ENCODE results near the gene MASP2. TPM values are rescaled to one million over a fixed set of nuclear protein-coding genes. Genes with fewer than 3 reads are reported as not detected.
"Not testable (repeated sequence)": the region's sequence is repeated elsewhere in the genome, so short reads cannot be mapped to it uniquely, and the experiment has no call there.

Gene MASP2
- total RNA-seq, 1 donor from 2014 or later, result under 0.01 TPM

DNA sequence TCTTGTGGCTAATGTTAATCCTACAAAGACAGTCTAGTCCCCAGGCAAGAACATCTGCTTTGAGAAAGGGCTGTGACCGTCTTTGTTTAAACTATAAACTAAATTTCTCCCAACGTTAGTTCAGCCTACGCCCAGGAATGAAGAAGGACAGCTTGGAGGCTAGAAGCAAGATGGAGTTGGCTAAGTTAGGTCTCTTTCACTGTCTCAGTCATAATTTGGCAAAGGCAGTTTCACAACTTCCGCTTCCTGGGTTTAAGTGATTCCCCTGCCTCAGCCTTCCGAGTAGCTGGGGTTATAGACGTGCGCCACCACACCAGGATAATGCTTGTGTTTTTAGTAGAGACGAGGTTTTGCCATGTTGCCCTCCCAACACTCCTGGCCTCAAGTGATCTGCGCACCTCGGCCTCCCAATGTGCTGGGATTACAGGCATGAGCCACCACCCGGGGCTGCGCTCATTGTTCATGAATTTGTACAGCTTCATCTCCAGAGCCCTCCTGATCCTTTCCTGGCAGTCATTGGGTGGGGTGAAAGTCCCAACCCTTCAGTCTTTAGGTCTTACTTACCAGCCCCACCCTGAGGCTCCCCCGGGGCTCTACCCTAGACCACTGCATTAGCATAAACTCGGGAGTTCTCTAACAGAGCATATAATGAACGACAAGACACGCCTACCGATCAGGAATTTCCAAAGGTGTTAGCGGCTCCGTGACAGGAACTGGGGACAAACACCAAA lies 4.9 kb upstream of the MASP2 start:
- peaks cover 11 to 14% (median 13%) of the 10 kb centered on the region in 3 donors for H3K36me3 ChIP-seq (ENCODE audit: control insufficient read depth in 3 of 3, insufficient read depth in 3 of 3, low read length in 3 of 3)
- H3K27ac ChIP-seq (ENCODE audit: low read depth, low read length), result no peak overlapping the region
- peaks cover 0 to 7% (median 5%) of the 10 kb centered on the region in 3 donors for H3K4me1 ChIP-seq (ENCODE audit: control insufficient read depth in 3 of 3, insufficient read depth in 3 of 3, low read length in 3 of 3)
- no peaks in the 10 kb centered on the region for H3K9me3 ChIP-seq (ENCODE audit: control insufficient read depth in 3 of 3, low read length in 3 of 3)
- H3K9ac ChIP-seq (ENCODE audit: low read depth in 1 of 3, low read length in 3 of 3), result no peak overlapping the region
- H3K27me3 ChIP-seq (ENCODE audit: control insufficient read depth in 3 of 3, insufficient read depth in 3 of 3, low read length in 3 of 3), result peaks cover 0 to 3% (median 0%) of the 10 kb centered on the region in 3 donors
- no peak overlapping the region for H3K4me3 ChIP-seq (ENCODE audit: low read length in 3 of 3)

DNA sequence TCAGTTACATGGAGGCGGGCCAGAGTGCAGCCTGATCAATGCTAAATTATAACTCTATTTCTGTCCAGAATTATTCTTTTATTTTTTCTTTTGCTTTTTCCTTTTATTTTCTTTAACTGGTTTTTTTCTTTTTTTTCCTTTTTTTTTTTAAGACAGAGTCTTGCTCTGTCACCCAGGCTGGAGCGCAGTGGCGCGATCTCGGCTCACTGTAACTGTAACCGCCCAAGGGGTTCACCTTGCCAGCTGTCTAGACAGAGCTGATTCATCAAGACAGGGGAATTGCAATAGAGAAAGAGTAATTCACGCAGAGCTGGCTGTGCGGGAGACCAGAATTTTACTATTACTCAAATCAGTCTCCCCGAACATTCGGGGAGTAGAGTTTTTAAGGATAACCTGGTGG lies 4.1 kb upstream of the MASP2 start:
- H3K9me3 ChIP-seq (ENCODE audit: control insufficient read depth in 3 of 3, low read length in 3 of 3); H3K27ac ChIP-seq (ENCODE audit: low read depth, low read length); H3K27me3 ChIP-seq (ENCODE audit: control insufficient read depth in 3 of 3, insufficient read depth in 3 of 3, low read length in 3 of 3); H3K4me3 ChIP-seq (ENCODE audit: low read length in 3 of 3); H3K9ac ChIP-seq (ENCODE audit: low read depth in 1 of 3, low read length in 3 of 3); H3K4me1 ChIP-seq (ENCODE audit: control insufficient read depth in 3 of 3, insufficient read depth in 3 of 3, low read length in 3 of 3): not testable (repeated sequence)
- H3K36me3 ChIP-seq (ENCODE audit: control insufficient read depth in 3 of 3, insufficient read depth in 3 of 3, low read length in 3 of 3), result peaks cover 3 to 11% (median 5%) of the 10 kb centered on the region in 3 donors

DNA sequence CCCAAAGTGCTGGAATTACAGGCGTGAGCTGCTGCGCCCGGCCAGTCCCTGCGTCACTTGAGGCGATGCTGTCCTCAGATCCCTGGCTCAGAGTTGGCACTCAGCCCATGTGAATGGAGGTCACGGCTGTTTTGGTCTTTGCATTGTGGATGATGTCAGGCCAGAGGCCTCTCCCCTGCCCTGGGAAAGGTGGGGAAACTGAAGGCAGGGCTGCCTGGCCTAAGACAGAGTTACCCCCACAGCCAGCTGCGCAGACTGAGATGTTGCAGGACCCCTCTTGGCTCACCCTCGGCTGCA lies 821 bp downstream of the MASP2 start:
- no peak overlapping the region for H3K27ac ChIP-seq (ENCODE audit: low read depth, low read length)
- H3K4me1 ChIP-seq (ENCODE audit: control insufficient read depth in 3 of 3, insufficient read depth in 3 of 3, low read length in 3 of 3), result peaks cover 0 to 2% (median 0%) of the 10 kb centered on the region in 3 donors
- H3K36me3 ChIP-seq (ENCODE audit: control insufficient read depth in 3 of 3, insufficient read depth in 3 of 3, low read length in 3 of 3), result no peaks in the 10 kb centered on the region
- H3K9ac ChIP-seq (ENCODE audit: low read depth in 1 of 3, low read length in 3 of 3), result no peak overlapping the region
- H3K27me3 ChIP-seq (ENCODE audit: control insufficient read depth in 3 of 3, insufficient read depth in 3 of 3, low read length in 3 of 3), result no peaks in the 10 kb centered on the region
- no peak overlapping the region for H3K4me3 ChIP-seq (ENCODE audit: low read length in 3 of 3)
- H3K9me3 ChIP-seq (ENCODE audit: control insufficient read depth in 3 of 3, low read length in 3 of 3), result no peaks in the 10 kb centered on the region

DNA sequence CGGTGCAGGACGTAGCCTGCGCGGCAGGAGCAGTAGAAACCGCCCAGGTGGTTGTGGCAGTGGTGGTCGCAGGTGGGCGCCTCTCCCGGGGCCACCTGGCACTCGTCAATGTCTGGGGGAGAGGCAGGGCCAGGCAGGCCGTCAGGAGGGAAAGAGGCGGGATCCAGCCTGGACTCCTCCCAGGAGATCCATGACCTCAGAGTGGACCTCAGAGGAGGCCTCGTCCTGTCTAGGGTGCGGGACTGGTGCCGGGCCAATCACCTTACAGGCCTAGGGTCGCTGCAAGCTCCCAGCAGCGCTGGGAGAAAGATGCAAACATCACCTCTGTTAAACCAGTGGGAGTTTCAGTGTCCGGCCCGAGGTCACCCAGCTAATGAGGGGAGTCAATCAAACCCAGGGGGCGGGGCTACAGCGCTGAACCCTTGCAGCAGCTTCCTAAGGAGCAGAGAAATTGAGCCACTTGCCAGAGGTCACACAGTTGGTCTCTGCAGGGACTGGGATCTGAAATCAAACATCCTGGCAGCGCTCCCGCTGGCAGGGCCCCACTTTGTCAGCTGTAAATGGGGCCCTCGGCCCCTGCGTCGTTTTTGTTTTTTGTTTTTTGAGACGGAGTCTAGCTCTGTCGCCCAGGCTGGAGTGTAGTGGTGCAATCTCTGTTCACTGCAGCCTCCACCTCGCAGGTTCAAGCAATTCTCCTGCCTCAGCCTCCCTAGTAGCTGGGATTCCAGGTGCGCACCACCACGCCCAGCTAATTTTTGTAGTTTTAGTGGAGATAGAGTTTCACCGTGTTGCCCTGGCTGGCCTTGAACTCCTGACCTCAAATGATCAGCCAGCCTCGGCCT lies 1.4 kb downstream of the MASP2 start:
- H3K27ac ChIP-seq (ENCODE audit: low read depth, low read length), result no peak overlapping the region
- H3K4me1 ChIP-seq (ENCODE audit: control insufficient read depth in 3 of 3, insufficient read depth in 3 of 3, low read length in 3 of 3), result peaks cover 0 to 2% (median 0%) of the 10 kb centered on the region in 3 donors
- H3K9me3 ChIP-seq (ENCODE audit: control insufficient read depth in 3 of 3, low read length in 3 of 3), result no peaks in the 10 kb centered on the region

DNA sequence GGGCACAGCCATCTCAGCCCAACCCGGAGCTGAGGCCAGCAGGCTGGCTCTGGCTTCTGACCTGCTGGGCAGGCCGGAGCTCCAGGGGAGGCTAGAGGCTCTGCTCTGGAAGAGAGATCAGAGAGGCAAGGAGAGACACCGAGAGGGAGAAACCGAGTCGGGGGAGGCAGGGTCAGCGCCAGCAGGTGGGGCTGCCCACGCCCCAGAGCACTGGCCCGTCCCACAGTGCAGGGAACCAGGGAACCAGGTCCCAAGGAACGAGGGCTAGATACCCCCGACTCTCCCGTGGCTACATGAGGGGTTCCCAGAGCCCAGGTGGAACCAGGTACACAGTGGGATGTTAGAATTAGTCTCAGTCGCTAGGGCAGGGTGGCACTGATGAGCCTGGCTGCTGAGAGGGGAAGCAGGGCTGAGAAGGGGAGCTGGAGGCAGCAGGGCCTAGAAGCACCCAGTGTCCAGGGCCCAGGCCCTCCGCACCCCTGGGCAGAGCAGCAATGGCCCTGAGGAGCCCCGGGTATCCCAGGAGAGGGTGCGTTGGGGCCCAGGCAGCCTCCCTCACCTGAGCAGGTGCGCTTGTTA lies 2.1 kb downstream of the MASP2 start:
- no peaks in the 10 kb centered on the region for H3K36me3 ChIP-seq (ENCODE audit: control insufficient read depth in 3 of 3, insufficient read depth in 3 of 3, low read length in 3 of 3)
- no peak overlapping the region for H3K27ac ChIP-seq (ENCODE audit: low read depth, low read length)
- H3K4me3 ChIP-seq (ENCODE audit: low read length in 3 of 3), result no peak overlapping the region
- H3K27me3 ChIP-seq (ENCODE audit: control insufficient read depth in 3 of 3, insufficient read depth in 3 of 3, low read length in 3 of 3), result no peaks in the 10 kb centered on the region
- H3K4me1 ChIP-seq (ENCODE audit: control insufficient read depth in 3 of 3, insufficient read depth in 3 of 3, low read length in 3 of 3), result peaks cover 0 to 2% (median 0%) of the 10 kb centered on the region in 3 donors
- no peak overlapping the region for H3K9ac ChIP-seq (ENCODE audit: low read depth in 1 of 3, low read length in 3 of 3)
- H3K9me3 ChIP-seq (ENCODE audit: control insufficient read depth in 3 of 3, low read length in 3 of 3), result no peaks in the 10 kb centered on the region

More for the DNA sequence above, 1.4 kb downstream of the MASP2 start:
- no peak overlapping the region for H3K9ac ChIP-seq (ENCODE audit: low read depth in 1 of 3, low read length in 3 of 3)
- H3K4me3 ChIP-seq (ENCODE audit: low read length in 3 of 3), result no peak overlapping the region
- no peaks in the 10 kb centered on the region for H3K36me3 ChIP-seq (ENCODE audit: control insufficient read depth in 3 of 3, insufficient read depth in 3 of 3, low read length in 3 of 3)
- H3K27me3 ChIP-seq (ENCODE audit: control insufficient read depth in 3 of 3, insufficient read depth in 3 of 3, low read length in 3 of 3), result no peaks in the 10 kb centered on the region

DNA sequence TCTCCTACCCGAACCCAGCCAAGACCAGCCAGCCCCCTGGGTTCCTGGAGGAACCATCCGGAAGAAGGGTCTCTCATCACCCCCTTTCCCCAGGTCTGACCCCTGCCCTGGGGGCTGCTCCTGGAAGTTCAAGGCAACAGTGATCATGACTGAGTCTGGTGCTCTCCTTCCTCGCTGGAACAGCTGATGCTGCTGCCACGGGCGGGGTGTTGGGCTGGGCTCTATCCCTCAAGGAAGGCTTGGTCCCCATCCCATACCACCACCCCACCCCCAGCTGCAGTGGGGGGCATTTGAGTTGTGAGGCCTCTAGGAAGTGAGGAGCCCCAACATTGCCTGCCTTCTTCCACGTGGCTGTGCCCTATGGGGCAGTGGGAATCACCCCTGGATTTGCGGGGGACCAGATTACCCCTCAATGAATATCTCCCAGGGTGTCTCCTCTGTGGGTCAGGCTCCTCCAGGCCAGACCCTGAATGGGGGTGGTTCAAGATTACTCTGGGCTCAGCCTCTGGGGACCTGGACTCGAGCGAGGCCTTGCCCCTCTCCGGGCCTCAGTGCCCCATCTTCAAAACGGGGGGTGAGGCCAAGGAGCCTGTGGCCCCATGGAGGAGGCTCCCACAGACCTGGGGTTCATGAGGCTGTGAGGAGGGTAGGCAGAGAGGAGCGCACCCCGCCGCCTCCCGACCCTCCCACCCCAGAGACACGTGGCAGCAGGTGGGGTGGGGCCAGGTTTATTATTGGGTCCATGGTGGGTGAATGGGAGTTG lies 2.8 kb downstream of the MASP2 start:
- Histone ChIP-seq H3K27ac (ENCODE audit: low read depth, low read length) (no peak overlapping the region), H3K36me3 (ENCODE audit: control insufficient read depth in 3 of 3, insufficient read depth in 3 of 3, low read length in 3 of 3) (no peaks in the 10 kb centered on the region), H3K9ac (ENCODE audit: low read depth in 1 of 3, low read length in 3 of 3) (no peak overlapping the region)

DNA sequence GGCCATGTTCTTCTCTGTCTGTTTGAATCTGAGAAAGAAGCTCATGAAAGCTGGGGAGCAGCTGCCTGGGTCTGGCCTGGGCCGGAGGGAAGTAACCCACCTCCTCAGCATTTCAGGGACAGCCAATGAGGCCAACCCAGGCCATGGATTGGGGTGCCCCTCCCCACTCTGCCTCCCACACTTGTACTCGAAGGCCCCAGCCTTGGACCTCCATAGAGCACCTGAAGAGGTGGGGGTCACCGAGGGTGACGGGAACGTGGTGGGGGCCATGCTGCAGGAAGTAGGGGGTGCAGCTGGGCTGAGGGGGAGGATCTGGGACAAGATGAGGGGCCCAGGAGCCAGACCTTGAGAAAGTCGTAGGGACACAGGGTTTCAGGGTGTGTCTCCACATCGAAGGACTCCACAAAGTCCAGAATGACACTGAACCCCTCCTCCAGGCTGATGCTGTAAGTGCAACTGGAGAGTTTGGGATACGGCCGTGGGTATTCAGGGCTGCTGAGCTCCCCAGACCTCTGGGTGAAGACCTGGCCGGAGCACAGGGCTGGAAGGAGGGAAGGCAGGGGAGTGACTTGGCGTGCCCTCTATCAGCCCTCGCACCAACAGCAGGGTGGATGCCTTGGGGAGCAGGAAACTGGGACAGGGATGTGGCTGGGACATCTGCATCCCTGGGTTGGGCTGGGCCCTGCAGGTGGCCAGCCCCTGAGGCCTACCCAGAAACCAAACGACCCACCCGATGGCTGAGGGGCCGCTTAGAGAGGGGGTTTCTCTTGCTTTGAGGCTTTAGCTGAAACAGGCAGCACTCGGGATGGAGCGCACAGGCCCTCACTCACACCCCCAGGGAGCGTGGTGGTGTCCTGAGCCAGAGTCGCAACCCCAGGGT lies 3.8 kb downstream of the MASP2 start:
- Histone ChIP-seq H3K4me1 (ENCODE audit: control insufficient read depth in 3 of 3, insufficient read depth in 3 of 3, low read length in 3 of 3) (peaks cover 5 to 8% (median 8%) of the 10 kb centered on the region in 3 donors), H3K9me3 (ENCODE audit: control insufficient read depth in 3 of 3, low read length in 3 of 3) (no peaks in the 10 kb centered on the region), H3K4me3 (ENCODE audit: low read length in 3 of 3) (no peak overlapping the region), H3K36me3 (ENCODE audit: control insufficient read depth in 3 of 3, insufficient read depth in 3 of 3, low read length in 3 of 3) (no peaks in the 10 kb centered on the region), H3K9ac (ENCODE audit: low read depth in 1 of 3, low read length in 3 of 3) (no peak overlapping the region), H3K27me3 (ENCODE audit: control insufficient read depth in 3 of 3, insufficient read depth in 3 of 3, low read length in 3 of 3) (peaks cover 0 to 3% (median 0%) of the 10 kb centered on the region in 3 donors), H3K27ac (ENCODE audit: low read depth, low read length) (no peak overlapping the region)

More for the DNA sequence above, 2.8 kb downstream of the MASP2 start:
- Histone ChIP-seq H3K27me3 (ENCODE audit: control insufficient read depth in 3 of 3, insufficient read depth in 3 of 3, low read length in 3 of 3) (no peaks in the 10 kb centered on the region), H3K9me3 (ENCODE audit: control insufficient read depth in 3 of 3, low read length in 3 of 3) (no peaks in the 10 kb centered on the region), H3K4me3 (ENCODE audit: low read length in 3 of 3) (no peak overlapping the region), H3K4me1 (ENCODE audit: control insufficient read depth in 3 of 3, insufficient read depth in 3 of 3, low read length in 3 of 3) (peaks cover 0 to 2% (median 0%) of the 10 kb centered on the region in 3 donors)

DNA sequence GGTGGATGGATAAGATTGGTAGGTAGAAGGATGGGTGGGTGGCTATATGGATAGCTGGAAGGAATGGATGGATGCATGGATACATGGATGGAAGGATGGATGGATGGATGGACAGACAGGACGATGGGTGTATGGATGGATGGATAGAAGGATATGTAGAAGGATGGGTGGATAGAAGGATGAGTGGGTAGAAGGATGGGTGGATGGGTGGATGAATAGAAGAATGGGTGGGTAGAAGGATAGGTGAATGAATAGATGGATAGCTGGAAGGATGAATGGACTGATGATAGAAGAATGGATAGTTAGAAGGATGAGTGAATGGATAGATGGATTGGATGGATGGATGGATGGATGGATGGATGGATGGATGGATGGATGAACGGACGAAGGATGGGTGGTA lies 5.0 kb downstream of the MASP2 start:
- no peaks in the 10 kb centered on the region for H3K9me3 ChIP-seq (ENCODE audit: control insufficient read depth in 3 of 3, low read length in 3 of 3)
- H3K4me1 ChIP-seq (ENCODE audit: control insufficient read depth in 3 of 3, insufficient read depth in 3 of 3, low read length in 3 of 3), result peaks cover 10 to 12% (median 11%) of the 10 kb centered on the region in 3 donors
- no peaks in the 10 kb centered on the region for H3K36me3 ChIP-seq (ENCODE audit: control insufficient read depth in 3 of 3, insufficient read depth in 3 of 3, low read length in 3 of 3)
- peaks cover 0 to 3% (median 0%) of the 10 kb centered on the region in 3 donors for H3K27me3 ChIP-seq (ENCODE audit: control insufficient read depth in 3 of 3, insufficient read depth in 3 of 3, low read length in 3 of 3)
- no peak overlapping the region for H3K4me3 ChIP-seq (ENCODE audit: low read length in 3 of 3)
- H3K27ac ChIP-seq (ENCODE audit: low read depth, low read length), result no peak overlapping the region
- no peak overlapping the region for H3K9ac ChIP-seq (ENCODE audit: low read depth in 1 of 3, low read length in 3 of 3)

DNA sequence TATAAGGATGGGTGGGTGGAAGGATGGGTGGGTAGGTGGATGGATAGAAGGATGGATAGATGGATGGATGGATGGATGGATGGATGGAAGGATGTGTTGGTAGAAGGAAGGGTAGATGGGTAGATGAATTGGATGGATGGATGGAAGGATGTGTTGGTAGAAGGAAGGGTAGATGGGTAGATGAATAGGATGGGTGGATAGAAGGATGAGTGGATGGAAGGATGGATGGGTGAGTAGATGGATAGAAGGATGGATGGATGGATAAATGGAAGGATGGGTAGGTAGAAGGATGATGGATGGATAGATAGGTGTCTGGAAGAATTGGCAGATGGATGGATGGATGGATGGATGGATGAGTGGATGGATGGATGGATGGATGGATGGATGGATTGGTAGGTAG lies 6.0 kb downstream of the MASP2 start:
- Histone ChIP-seq H3K4me1 (ENCODE audit: control insufficient read depth in 3 of 3, insufficient read depth in 3 of 3, low read length in 3 of 3) (peaks cover 10 to 11% (median 10%) of the 10 kb centered on the region in 3 donors), H3K27me3 (ENCODE audit: control insufficient read depth in 3 of 3, insufficient read depth in 3 of 3, low read length in 3 of 3) (peaks cover 0 to 3% (median 0%) of the 10 kb centered on the region in 3 donors), H3K36me3 (ENCODE audit: control insufficient read depth in 3 of 3, insufficient read depth in 3 of 3, low read length in 3 of 3) (no peaks in the 10 kb centered on the region), H3K27ac (ENCODE audit: low read depth, low read length) (no peak overlapping the region), H3K9ac (ENCODE audit: low read depth in 1 of 3, low read length in 3 of 3) (no peak overlapping the region), H3K9me3 (ENCODE audit: control insufficient read depth in 3 of 3, low read length in 3 of 3) (no peaks in the 10 kb centered on the region), H3K4me3 (ENCODE audit: low read length in 3 of 3) (no peak overlapping the region)
